Ovary (tissue), 9 donors: Measurements from ENCODE around the gene MYOM1. TPM values are rescaled to one million over a fixed set of nuclear protein-coding genes. Genes with fewer than 3 reads are reported as not detected.

Experiments
- DNase-seq, 5 donors: peaks; one replicate each; pipeline ENCODE4 v3.0.0-alpha.2; 2019 to 2020
- H3K27ac ChIP-seq, 2 donors: fragments of 200-600 bp; one replicate each; pipeline versions ENCODE4 v1.5.1 to v1.8.0; 2019 to 2022
- H3K27me3 ChIP-seq: fragments of 200-600 bp; one replicate; pipeline ENCODE4 v1.8.0; 2022
- H3K36me3 ChIP-seq: fragments of 200-600 bp; sonication (generic); one replicate; pipeline ENCODE4 v1.5.1; 2019
- H3K4me1 ChIP-seq: one replicate; pipeline ENCODE4 v1.8.1; 2013; ENCODE audit warnings: mild to moderate bottlenecking, moderate library complexity; ENCODE audit not compliant: insufficient read depth
- H3K4me3 ChIP-seq: fragments of 200-600 bp; sonication (generic); one replicate; pipeline ENCODE4 v1.5.1; 2017
- H3K9me3 ChIP-seq, 2 donors: fragments of 200-600 bp in 1 of 2; sonication (generic) in 1 of 2; one replicate each; pipeline versions ENCODE4 v1.5.1 to v1.8.1; 2013 to 2019; ENCODE audit warnings: mild to moderate bottlenecking in 1 of 2, moderate library complexity in 1 of 2
- EP300 ChIP-seq: sonication (generic); formaldehyde crosslinking; IDR thresholded peaks from one replicate; pipeline ENCODE4 v1.6.1; 2017; ENCODE audit warnings: antibody characterized with exemption
- POLR2A ChIP-seq: fragments of 450-650 bp; IDR thresholded peaks from one replicate; pipeline ENCODE4 v1.6.1; 2017; ENCODE audit warnings: antibody characterized with exemption, mild to moderate bottlenecking, moderate library complexity
- WGBS, 3 donors: extraction: QIAGEN DNeasy Blood & Tissue Kit in 1 of 3; methylation state at CpG; one replicate each; pipeline versions ENCODE4 v1.1.5 to v1.1.7; 2013 to 2017; 5-methylcytosine and 5-hydroxymethylcytosine counted together
- intact Hi-C, 4 donors: fragments of 100-400 bp; cut with DNase I; formaldehyde crosslinking; loops; one replicate each; pipeline versions ENCODE4 v1.11.0 to v1.15.1; 2022 to 2023
- polyA plus RNA-seq, 2 donors: library from polyadenylated mRNA; stranded (reverse); fragments of 200-250 nt in 1 of 2; fragments of 350-450 nt in 1 of 2; fragmentation: Illumina TruSeq in 1 of 2; extraction: RNeasy Lipid Tissue Mini Kit (QIAGEN cat#74804) in 1 of 2; gene quantifications; one replicate each; pipeline ENCODE4 v1.2.3, GENCODE V29; 2013 to 2014
- total RNA-seq, 7 donors: library from RNA; depleted of rRNA in 2 of 7; stranded (reverse); fragments of >200 nt in 2 of 7; fragmentation: NEBNext Ultra II Directional in 3 of 7; extraction: Animal tissue kit (Norgen Biotek cat#: 25700) in 3 of 7; gene quantifications; one replicate each; pipeline versions ENCODE4 v1.1.0 to v1.2.4, GENCODE V29; 2016 to 2023
- TF ChIP-seq, protein P1 (sequence below), 3 donors: fragments of 450-650 bp in 2 of 3; fragments of 200-600 bp in 1 of 3; IDR thresholded peaks; one replicate each; pipeline versions ENCODE4 v1.5.1 to v1.8.0; 2016 to 2022; ENCODE audit warnings: antibody characterized with exemption in 3 of 3, mild to moderate bottlenecking in 1 of 3
- donor health status: DM: no; HTN: no; CAD: no; lungs with moderate emphysema.
- donor health status: DM: no; HTN: no; CAD: no.
- donor health status: Bipolar disorder and iron deficiency.
- donor health status: DM: yes; HTN: yes; CAD: no.
- donor health status: DM: no; HTN: no; CAD: no.
- donor health status: DM: yes; HTN: yes; CAD: no.

The MYOM1 gene
- total and polyA plus RNA-seq, 9 donors = 0.69 to 21.0 (median 3.6) TPM

DNA sequence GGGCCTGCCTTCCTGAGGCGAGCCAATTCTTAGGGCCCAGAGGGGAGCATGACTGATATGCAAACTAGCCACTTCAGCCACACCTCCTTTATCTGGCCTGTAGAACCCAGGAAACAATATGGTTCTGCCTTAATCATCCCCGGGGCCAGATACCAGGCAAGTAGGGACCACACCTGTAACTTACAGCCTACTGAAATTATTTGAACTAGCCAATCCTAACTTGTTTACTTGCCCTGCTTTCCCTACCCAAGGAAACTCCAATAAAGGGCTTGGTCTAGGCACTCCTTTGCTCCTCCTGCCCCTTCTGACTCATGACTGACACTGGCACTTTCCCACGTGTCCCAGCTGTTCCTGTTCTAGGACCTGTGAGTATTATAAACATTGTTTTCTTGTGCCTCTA, 57.6 kb downstream of the MYOM1 start:
- TF ChIP-seq, protein P1, sequence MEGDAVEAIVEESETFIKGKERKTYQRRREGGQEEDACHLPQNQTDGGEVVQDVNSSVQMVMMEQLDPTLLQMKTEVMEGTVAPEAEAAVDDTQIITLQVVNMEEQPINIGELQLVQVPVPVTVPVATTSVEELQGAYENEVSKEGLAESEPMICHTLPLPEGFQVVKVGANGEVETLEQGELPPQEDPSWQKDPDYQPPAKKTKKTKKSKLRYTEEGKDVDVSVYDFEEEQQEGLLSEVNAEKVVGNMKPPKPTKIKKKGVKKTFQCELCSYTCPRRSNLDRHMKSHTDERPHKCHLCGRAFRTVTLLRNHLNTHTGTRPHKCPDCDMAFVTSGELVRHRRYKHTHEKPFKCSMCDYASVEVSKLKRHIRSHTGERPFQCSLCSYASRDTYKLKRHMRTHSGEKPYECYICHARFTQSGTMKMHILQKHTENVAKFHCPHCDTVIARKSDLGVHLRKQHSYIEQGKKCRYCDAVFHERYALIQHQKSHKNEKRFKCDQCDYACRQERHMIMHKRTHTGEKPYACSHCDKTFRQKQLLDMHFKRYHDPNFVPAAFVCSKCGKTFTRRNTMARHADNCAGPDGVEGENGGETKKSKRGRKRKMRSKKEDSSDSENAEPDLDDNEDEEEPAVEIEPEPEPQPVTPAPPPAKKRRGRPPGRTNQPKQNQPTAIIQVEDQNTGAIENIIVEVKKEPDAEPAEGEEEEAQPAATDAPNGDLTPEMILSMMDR (IDR thresholded peaks at IDR 0.05) = no peak
- TF ChIP-seq EP300 = no peak
- no peak for TF ChIP-seq POLR2A
- Histone ChIP-seq H3K36me3 (no peaks in the 10 kb centered on the region), H3K27ac (no peak overlapping the region)

GRCh38 chr18:3159830-3160229, 59.9 kb downstream of the MYOM1 start:
- no peaks in the 10 kb centered on the region for H3K27me3 ChIP-seq
- DNase-seq = no peak
- no peaks in the 10 kb centered on the region for H3K9me3 ChIP-seq
- intact Hi-C loops = loop anchor here in 3 of 4 donors (10.0 kb wide), 3 partner anchors 65 to 225 kb away; partner anchors contain the start of gene MYL12A (in 1 of the 3)
- no peak overlapping the region for H3K27ac ChIP-seq
- WGBS, 3 donors = 94 to 98% (median 97%) methylated on average over 1 of the region's 1 CpG
- no peaks in the 10 kb centered on the region for H3K4me1 ChIP-seq
- TF ChIP-seq POLR2A (no peak), EP300 (no peak)
- TF ChIP-seq, protein P1 (IDR thresholded peaks at IDR 0.05) = no peak
- H3K36me3 ChIP-seq = no peaks in the 10 kb centered on the region
- H3K4me3 ChIP-seq = no peak overlapping the region

More for the DNA sequence above, 57.6 kb downstream of the MYOM1 start:
- intact Hi-C loops = no loop called here
- no peaks in the 10 kb centered on the region for H3K4me1 ChIP-seq
- no peak overlapping the region for H3K4me3 ChIP-seq
- H3K27me3 ChIP-seq = no peaks in the 10 kb centered on the region
- no peak for DNase-seq
- H3K9me3 ChIP-seq = no peaks in the 10 kb centered on the region
- WGBS, 3 donors = 83 to 93% (median 87%) methylated on average over 3 of the region's 3 CpGs

- H3K4me1 ChIP-seq = no peaks in the 10 kb centered on the region
- TF ChIP-seq, protein P1 (IDR thresholded peaks at IDR 0.05) = no peak
- TF ChIP-seq POLR2A = no peak
- no peak for TF ChIP-seq EP300
- intact Hi-C loops = loop anchor here in 3 of 4 donors (10.0 kb wide), 3 partner anchors 67 to 223 kb away; partner anchors contain the start of gene MYL12A (in 1 of the 3)
- H3K36me3 ChIP-seq = no peaks in the 10 kb centered on the region
- DNase-seq = no peak
- no peaks in the 10 kb centered on the region for H3K9me3 ChIP-seq
- WGBS, 3 donors = 48 to 64% (median 55%) methylated on average over 2 of the region's 2 CpGs
- no peaks in the 10 kb centered on the region for H3K27me3 ChIP-seq
- H3K27ac ChIP-seq = no peak overlapping the region
- no peak overlapping the region for H3K4me3 ChIP-seq
These were observed 62.2 kb downstream of the MYOM1 start for GRCh38 chr18:3157606-3158005.

DNA sequence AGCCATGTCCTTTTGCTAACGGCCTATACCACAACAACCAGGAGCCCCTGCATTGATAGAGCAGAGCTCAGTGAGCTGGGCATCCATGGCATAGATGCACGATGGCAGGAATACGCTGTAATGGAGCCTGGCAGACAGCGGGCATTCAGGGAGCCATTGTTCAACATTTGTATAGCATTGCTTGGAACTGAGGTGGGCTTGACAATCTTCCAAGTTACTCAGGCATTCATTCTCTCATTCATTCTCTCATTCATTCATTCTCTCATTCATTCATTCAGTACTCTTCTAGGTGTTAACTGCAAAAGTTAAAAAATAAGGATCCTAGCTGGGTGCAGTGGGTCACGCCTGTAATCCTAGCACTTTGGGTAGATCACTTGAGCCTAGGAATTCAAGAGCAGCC, 62.7 kb downstream of the MYOM1 start:
- Histone ChIP-seq H3K27ac (no peak overlapping the region), H3K27me3 (no peaks in the 10 kb centered on the region), H3K9me3 (no peaks in the 10 kb centered on the region), H3K4me3 (no peak overlapping the region), H3K4me1 (no peaks in the 10 kb centered on the region), H3K36me3 (no peaks in the 10 kb centered on the region)
- DNase-seq = no peak
- TF ChIP-seq EP300 (no peak), POLR2A (no peak)
- TF ChIP-seq, protein P1 (IDR thresholded peaks at IDR 0.05) = no peak
- intact Hi-C loops = loop anchor here in 3 of 4 donors (10.0 kb wide), 3 partner anchors 68 to 222 kb away; partner anchors contain the start of gene MYL12A (in 1 of the 3)
- 84 to 96% (median 94%) methylated on average over 5 of the region's 5 CpGs for WGBS, 3 donors
